Liver (tissue), 9 donors: Measurements from ENCODE around the gene MKRN2. TPM values are rescaled to one million over a fixed set of nuclear protein-coding genes. Genes with fewer than 3 reads are reported as not detected.

Experiments used
- DNase-seq: peaks from one replicate; pipeline ENCODE4 v3.0.0-alpha.2; 2017; ENCODE audit warnings: low spot score
- H3K27ac ChIP-seq, 2 donors: one replicate each; pipeline ENCODE4 v1.7.0; 2013; ENCODE audit warnings: inconsistent platforms in 2 of 2, low read length in 2 of 2, control low read depth in 1 of 2, low read depth in 1 of 2, mild to moderate bottlenecking in 1 of 2
- H3K27me3 ChIP-seq, 4 donors: one replicate each; pipeline versions ENCODE4 v1.6.1 to v1.7.0; 2013; ENCODE audit warnings: low read length in 3 of 4, inconsistent platforms in 1 of 4, mild to moderate bottlenecking in 1 of 4, moderate library complexity in 1 of 4; ENCODE audit not compliant: control insufficient read depth in 4 of 4, insufficient read depth in 4 of 4
- H3K36me3 ChIP-seq, 4 donors: one replicate each; pipeline versions ENCODE4 v1.6.1 to v1.7.0; 2013; ENCODE audit warnings: low read length in 3 of 4, mild to moderate bottlenecking in 3 of 4, low read depth in 1 of 4, moderate library complexity in 1 of 4; ENCODE audit not compliant: control insufficient read depth in 4 of 4, insufficient read depth in 3 of 4
- H3K4me1 ChIP-seq, 4 donors: one replicate each; pipeline versions ENCODE4 v1.6.1 to v1.7.0; 2013; ENCODE audit warnings: low read length in 3 of 4, mild to moderate bottlenecking in 3 of 4, moderate library complexity in 1 of 4; ENCODE audit not compliant: control insufficient read depth in 4 of 4, insufficient read depth in 4 of 4
- H3K4me3 ChIP-seq, 3 donors: one replicate each; pipeline versions ENCODE4 v1.6.1 to v1.7.0; 2013; ENCODE audit warnings: low read length in 3 of 3, control low read depth in 1 of 3, low read depth in 1 of 3, mild to moderate bottlenecking in 1 of 3
- H3K9ac ChIP-seq, 2 donors: one replicate each; pipeline ENCODE4 v1.7.0; 2013; ENCODE audit warnings: low read length in 2 of 2, mild to moderate bottlenecking in 2 of 2, moderate library complexity in 2 of 2, control low read depth in 1 of 2, low read depth in 1 of 2
- H3K9me3 ChIP-seq, 4 donors: one replicate each; pipeline versions ENCODE4 v1.6.1 to v1.7.0; 2013; ENCODE audit warnings: low read length in 3 of 4; ENCODE audit not compliant: control insufficient read depth in 4 of 4
- EGR1 ChIP-seq, 2 donors: IDR thresholded peaks; 2 replicates each; pipeline ENCODE4 v1.6.1; 2016 to 2018; ENCODE audit warnings: antibody characterized with exemption in 2 of 2, low read depth in 2 of 2
- FOXA1 ChIP-seq: IDR thresholded peaks from 2 replicates; pipeline ENCODE4 v1.6.1; 2016; ENCODE audit warnings: antibody characterized with exemption
- FOXA2 ChIP-seq: IDR thresholded peaks from 2 replicates; pipeline ENCODE4 v1.6.1; 2016; ENCODE audit warnings: antibody characterized with exemption
- GABPA ChIP-seq, 2 donors: IDR thresholded peaks in 1 of 2; conservative IDR thresholded peaks in 1 of 2; 2 replicates each; pipeline ENCODE4 v1.6.1; 2016; ENCODE audit warnings: antibody characterized with exemption in 2 of 2, mild to moderate bottlenecking in 1 of 2, moderate library complexity in 1 of 2
- NR2F2 ChIP-seq: IDR thresholded peaks from 2 replicates; pipeline ENCODE4 v1.6.1; 2016; ENCODE audit warnings: antibody characterized with exemption
- RAD21 ChIP-seq, 2 donors: IDR thresholded peaks; 2 replicates each; pipeline ENCODE4 v1.6.1; 2016; ENCODE audit warnings: antibody characterized with exemption in 2 of 2, mild to moderate bottlenecking in 2 of 2
- RXRA ChIP-seq, 2 donors: IDR thresholded peaks; 2 replicates each; pipeline ENCODE4 v1.6.1; 2017 to 2018; ENCODE audit warnings: antibody characterized with exemption in 2 of 2, mild to moderate bottlenecking in 1 of 2
- TAF1 ChIP-seq: conservative IDR thresholded peaks from 2 replicates; pipeline ENCODE4 v1.6.1; 2016; ENCODE audit warnings: antibody characterized with exemption, mild to moderate bottlenecking
- YY1 ChIP-seq: IDR thresholded peaks from 2 replicates; pipeline ENCODE4 v1.6.1; 2016; ENCODE audit warnings: antibody characterized with exemption, mild to moderate bottlenecking
- WGBS: extraction: QIAGEN DNeasy Blood & Tissue Kit; methylation state at CpG from one replicate; pipeline ENCODE4 v1.1.7; 2013; 5-methylcytosine and 5-hydroxymethylcytosine counted together
- polyA plus RNA-seq, 2 donors: library from polyadenylated mRNA; stranded (reverse) in 1 of 2; unstranded in 1 of 2; fragments of 200-250 nt in 1 of 2; fragments of >200 nt in 1 of 2; fragmentation: Nextera tagmentation in 1 of 2; extraction: Ambion mirVana in 1 of 2; gene quantifications; one replicate each; pipeline versions ENCODE4 v1.2.1 to v1.2.3, GENCODE V29; 2013 to 2015
- total RNA-seq, 2 donors: library from RNA; depleted of rRNA; stranded (reverse); fragments of >200 nt; gene quantifications; one replicate each; pipeline ENCODE4 v1.2.3, GENCODE V29; 2014
- TF ChIP-seq, protein P1 (sequence below): IDR thresholded peaks from 2 replicates; pipeline ENCODE4 v1.6.1; 2016; ENCODE audit warnings: antibody characterized with exemption
- TF ChIP-seq, protein P2 (sequence below): IDR thresholded peaks from 2 replicates; pipeline ENCODE4 v1.6.1; 2016; ENCODE audit warnings: antibody characterized with exemption
- TF ChIP-seq, protein P3 (sequence below): fragments of 150-350 bp; IDR thresholded peaks from 2 replicates; pipeline ENCODE4 v1.5.1; 2017; ENCODE audit warnings: improper control_type of control experiment, low read depth, low read length; ENCODE audit not compliant: missing input control
- TF ChIP-seq, protein P4 (sequence below): IDR thresholded peaks from 2 replicates; pipeline ENCODE4 v1.6.1; 2016; ENCODE audit warnings: antibody characterized with exemption
- donor health status: healthy.
- donor health status: healthy.
- donor health status: healthy.
- donor health status: healthy.
- donor health status: healthy.

The MKRN2 gene
- total and polyA plus RNA-seq, 4 donors = 6.1 to 17.3 (median 11.7) TPM

DNA sequence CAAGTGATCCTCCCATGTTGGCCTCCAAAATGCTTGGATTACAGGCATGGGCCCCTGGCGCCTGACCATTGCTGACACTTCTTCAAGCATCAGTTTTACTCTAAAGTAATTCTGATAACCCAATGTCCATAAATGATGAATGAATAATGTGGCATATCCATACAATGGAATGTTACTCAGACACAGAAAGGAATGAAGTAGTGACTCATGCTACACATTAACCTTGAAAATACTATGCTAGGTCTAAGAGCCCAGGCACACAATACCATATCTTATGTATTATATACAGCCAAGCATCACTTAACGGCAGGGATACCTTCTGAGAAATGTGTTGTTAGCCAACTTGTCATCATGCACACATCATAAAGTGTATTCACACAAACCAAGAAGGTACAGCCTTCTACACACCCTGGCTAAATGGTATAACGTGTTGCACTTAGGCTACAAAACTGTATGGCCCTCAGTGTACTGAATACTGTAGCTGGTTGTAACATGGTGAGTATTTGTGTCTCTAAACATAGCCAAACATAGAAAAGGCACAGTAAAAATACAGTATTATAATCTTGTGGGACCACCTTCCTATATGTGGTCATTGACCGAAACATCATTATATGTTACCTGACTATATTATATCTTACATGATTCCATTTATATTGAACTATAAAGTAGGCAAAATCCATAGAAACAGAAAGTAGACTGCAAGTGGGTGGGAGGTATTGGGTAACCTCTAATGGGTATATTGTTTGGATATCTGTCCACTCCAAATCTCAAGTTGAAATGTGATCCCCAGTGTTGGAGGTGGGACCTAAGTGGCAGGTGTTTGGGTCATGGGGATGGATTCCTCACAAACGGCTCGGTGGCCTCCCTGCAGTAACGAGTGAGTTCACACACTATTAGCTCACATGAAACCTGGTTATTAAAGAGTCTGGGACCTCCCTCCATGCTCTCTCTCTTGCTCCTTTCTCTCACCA lies 31.4 kb downstream of the MKRN2 start:
- no peaks in the 10 kb centered on the region for H3K9me3 ChIP-seq
- H3K27me3 ChIP-seq = no peaks in the 10 kb centered on the region
- TF ChIP-seq FOXA2 (no peak), TAF1 (no peak), NR2F2 (no peak), YY1 (no peak), EGR1 (IDR thresholded peaks at IDR 0.05; ENCODE audit: low read depth in 2 of 2) (no peak)
- TF ChIP-seq, protein P1, sequence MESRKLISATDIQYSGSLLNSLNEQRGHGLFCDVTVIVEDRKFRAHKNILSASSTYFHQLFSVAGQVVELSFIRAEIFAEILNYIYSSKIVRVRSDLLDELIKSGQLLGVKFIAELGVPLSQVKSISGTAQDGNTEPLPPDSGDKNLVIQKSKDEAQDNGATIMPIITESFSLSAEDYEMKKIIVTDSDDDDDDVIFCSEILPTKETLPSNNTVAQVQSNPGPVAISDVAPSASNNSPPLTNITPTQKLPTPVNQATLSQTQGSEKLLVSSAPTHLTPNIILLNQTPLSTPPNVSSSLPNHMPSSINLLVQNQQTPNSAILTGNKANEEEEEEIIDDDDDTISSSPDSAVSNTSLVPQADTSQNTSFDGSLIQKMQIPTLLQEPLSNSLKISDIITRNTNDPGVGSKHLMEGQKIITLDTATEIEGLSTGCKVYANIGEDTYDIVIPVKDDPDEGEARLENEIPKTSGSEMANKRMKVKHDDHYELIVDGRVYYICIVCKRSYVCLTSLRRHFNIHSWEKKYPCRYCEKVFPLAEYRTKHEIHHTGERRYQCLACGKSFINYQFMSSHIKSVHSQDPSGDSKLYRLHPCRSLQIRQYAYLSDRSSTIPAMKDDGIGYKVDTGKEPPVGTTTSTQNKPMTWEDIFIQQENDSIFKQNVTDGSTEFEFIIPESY = no peak
- WGBS = 87% methylated on average over 7 of the region's 7 CpGs
- H3K36me3 ChIP-seq = peaks cover 5 to 70% (median 54%) of the 10 kb centered on the region in 4 donors
- H3K9ac ChIP-seq = no peak overlapping the region
- no peak for DNase-seq
- peaks cover 0 to 2% (median under 1%) of the 10 kb centered on the region in 4 donors for H3K4me1 ChIP-seq
- no peak overlapping the region for H3K4me3 ChIP-seq
- H3K27ac ChIP-seq = no peak overlapping the region

DNA sequence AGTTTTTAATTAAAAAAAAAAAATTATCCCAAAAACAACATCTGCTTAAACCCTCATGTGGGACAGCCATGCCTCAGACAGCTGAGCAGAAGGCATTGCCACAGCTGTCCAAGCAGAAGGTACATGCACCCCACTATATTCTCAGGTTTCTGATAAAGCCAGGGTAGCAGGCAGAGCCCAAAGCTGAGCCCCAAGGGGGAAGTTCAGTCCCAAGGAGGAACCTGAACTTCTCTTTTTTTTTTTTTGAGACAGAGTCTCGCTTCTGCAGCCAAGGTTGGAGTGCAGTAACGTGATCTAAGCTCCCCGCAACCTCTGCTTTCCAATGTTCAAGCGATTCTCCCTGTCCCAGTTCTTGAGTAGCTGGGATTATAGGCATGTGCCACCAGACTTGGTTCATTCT lies 33.2 kb downstream of the MKRN2 start:
- WGBS = 92% methylated on average over 1 of the region's 4 CpGs
- Histone ChIP-seq H3K36me3 (peaks cover 2 to 67% (median 52%) of the 10 kb centered on the region in 4 donors), H3K9ac (no peak overlapping the region), H3K27ac (no peak overlapping the region), H3K4me1 (no peaks in the 10 kb centered on the region), H3K4me3 (no peak overlapping the region), H3K27me3 (no peaks in the 10 kb centered on the region), H3K9me3 (no peaks in the 10 kb centered on the region)
- TF ChIP-seq YY1 (no peak), FOXA1 (no peak), RXRA (IDR thresholded peaks at IDR 0.05) (no peak), EGR1 (IDR thresholded peaks at IDR 0.05; ENCODE audit: low read depth in 2 of 2) (no peak), NR2F2 (no peak), TAF1 (no peak), GABPA (IDR thresholded peaks at IDR 0.05 in 1 of 2, conservative IDR thresholded peaks at IDR 0.05 in 1 of 2) (no peak), RAD21 (IDR thresholded peaks at IDR 0.05) (no peak)
- TF ChIP-seq, protein P2, sequence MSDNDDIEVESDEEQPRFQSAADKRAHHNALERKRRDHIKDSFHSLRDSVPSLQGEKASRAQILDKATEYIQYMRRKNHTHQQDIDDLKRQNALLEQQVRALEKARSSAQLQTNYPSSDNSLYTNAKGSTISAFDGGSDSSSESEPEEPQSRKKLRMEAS = no peak
- TF ChIP-seq, protein P3, sequence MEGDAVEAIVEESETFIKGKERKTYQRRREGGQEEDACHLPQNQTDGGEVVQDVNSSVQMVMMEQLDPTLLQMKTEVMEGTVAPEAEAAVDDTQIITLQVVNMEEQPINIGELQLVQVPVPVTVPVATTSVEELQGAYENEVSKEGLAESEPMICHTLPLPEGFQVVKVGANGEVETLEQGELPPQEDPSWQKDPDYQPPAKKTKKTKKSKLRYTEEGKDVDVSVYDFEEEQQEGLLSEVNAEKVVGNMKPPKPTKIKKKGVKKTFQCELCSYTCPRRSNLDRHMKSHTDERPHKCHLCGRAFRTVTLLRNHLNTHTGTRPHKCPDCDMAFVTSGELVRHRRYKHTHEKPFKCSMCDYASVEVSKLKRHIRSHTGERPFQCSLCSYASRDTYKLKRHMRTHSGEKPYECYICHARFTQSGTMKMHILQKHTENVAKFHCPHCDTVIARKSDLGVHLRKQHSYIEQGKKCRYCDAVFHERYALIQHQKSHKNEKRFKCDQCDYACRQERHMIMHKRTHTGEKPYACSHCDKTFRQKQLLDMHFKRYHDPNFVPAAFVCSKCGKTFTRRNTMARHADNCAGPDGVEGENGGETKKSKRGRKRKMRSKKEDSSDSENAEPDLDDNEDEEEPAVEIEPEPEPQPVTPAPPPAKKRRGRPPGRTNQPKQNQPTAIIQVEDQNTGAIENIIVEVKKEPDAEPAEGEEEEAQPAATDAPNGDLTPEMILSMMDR = no peak
- TF ChIP-seq, protein P1 = no peak
- TF ChIP-seq, protein P4, sequence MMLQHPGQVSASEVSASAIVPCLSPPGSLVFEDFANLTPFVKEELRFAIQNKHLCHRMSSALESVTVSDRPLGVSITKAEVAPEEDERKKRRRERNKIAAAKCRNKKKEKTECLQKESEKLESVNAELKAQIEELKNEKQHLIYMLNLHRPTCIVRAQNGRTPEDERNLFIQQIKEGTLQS = no peak
- DNase-seq = no peak
